H9 (cell line): ENCODE data around the gene FGFR1OP2. TPM values are rescaled to one million over a fixed set of nuclear protein-coding genes. Genes with fewer than 3 reads are reported as not detected.

ENCODE experiments used
- DNase-seq: peaks from one replicate; pipeline ENCODE4 v3.0.0-alpha.2; 2017
- H2AFZ ChIP-seq: one replicate; pipeline ENCODE4 v1.6.1; 2013; ENCODE audit warnings: mild to moderate bottlenecking, low read length, control low read depth, moderate library complexity
- H2AK5ac ChIP-seq: 2 replicates; pipeline ENCODE4 v1.6.1; 2013; ENCODE audit warnings: low read length, control low read depth, mixed read lengths; ENCODE audit not compliant: insufficient read length
- H2BK120ac ChIP-seq: one replicate; pipeline ENCODE4 v1.6.1; 2013; ENCODE audit warnings: low read depth, mild to moderate bottlenecking, low read length, control low read depth, inconsistent platforms; ENCODE audit not compliant: poor library complexity, severe bottlenecking
- H2BK12ac ChIP-seq: 2 replicates; pipeline ENCODE4 v1.6.1; 2013; ENCODE audit warnings: low read length, control low read depth, mixed read lengths, low read depth; ENCODE audit not compliant: insufficient read length
- H2BK15ac ChIP-seq: 2 replicates; pipeline ENCODE4 v1.6.1; 2013; ENCODE audit warnings: low read depth, low read length, control low read depth
- H2BK20ac ChIP-seq: one replicate; pipeline ENCODE4 v1.6.1; 2013; ENCODE audit warnings: low read depth, mild to moderate bottlenecking, low read length, control low read depth, inconsistent platforms; ENCODE audit not compliant: poor library complexity, severe bottlenecking
- H2BK5ac ChIP-seq: 2 replicates; pipeline ENCODE4 v1.6.1; 2013; ENCODE audit warnings: low read length, control low read depth, mixed read lengths; ENCODE audit not compliant: insufficient read length
- H3K14ac ChIP-seq: 2 replicates; pipeline ENCODE4 v1.6.1; 2013; ENCODE audit warnings: low read length, control low read depth; ENCODE audit not compliant: insufficient read depth
- H3K18ac ChIP-seq: 2 replicates; pipeline ENCODE4 v1.6.1; 2013; ENCODE audit warnings: low read depth, mild to moderate bottlenecking, mixed read lengths, low read length, control low read depth; ENCODE audit not compliant: insufficient read length
- H3K23ac ChIP-seq: 2 replicates; pipeline ENCODE4 v1.6.1; 2013; ENCODE audit warnings: low read length, control low read depth, mixed read lengths, low read depth; ENCODE audit not compliant: insufficient read length
- H3K23me2 ChIP-seq: 2 replicates; pipeline ENCODE4 v1.6.1; 2013; ENCODE audit warnings: low read depth, mild to moderate bottlenecking, mixed read lengths, low read length, control low read depth; ENCODE audit not compliant: insufficient read length, poor library complexity, severe bottlenecking
- H3K27ac ChIP-seq: 2 replicates; pipeline ENCODE4 v1.5.1; 2013; ENCODE audit warnings: low read length, control low read depth, mixed read lengths, low read depth; ENCODE audit not compliant: insufficient read length
- H3K27me3 ChIP-seq: 2 replicates; pipeline ENCODE4 v1.6.1; 2013; ENCODE audit warnings: low read length, control low read depth, inconsistent platforms; ENCODE audit not compliant: insufficient read depth
- H3K4ac ChIP-seq: 2 replicates; pipeline ENCODE4 v1.6.1; 2013; ENCODE audit warnings: low read depth, mild to moderate bottlenecking, control low read depth, inconsistent platforms, low read length, moderate library complexity
- H3K4me1 ChIP-seq: 2 replicates; pipeline ENCODE4 v1.6.1; 2013; ENCODE audit warnings: low read length, control low read depth, inconsistent platforms; ENCODE audit not compliant: insufficient read depth
- H3K4me2 ChIP-seq: 2 replicates; pipeline ENCODE4 v1.6.1; 2013; ENCODE audit warnings: low read length, control low read depth, mixed read lengths; ENCODE audit not compliant: insufficient read length, insufficient read depth
- H3K56ac ChIP-seq: 2 replicates; pipeline ENCODE4 v1.6.1; 2013; ENCODE audit warnings: low read depth, mild to moderate bottlenecking, mixed read lengths, low read length, control low read depth; ENCODE audit not compliant: insufficient read length
- H3K79me1 ChIP-seq: 2 replicates; pipeline ENCODE4 v1.6.1; 2013; ENCODE audit warnings: low read depth, mild to moderate bottlenecking, moderate library complexity, low read length, control low read depth, inconsistent platforms; ENCODE audit not compliant: insufficient read depth, poor library complexity, severe bottlenecking
- H3K79me2 ChIP-seq: 2 replicates; pipeline ENCODE4 v1.6.1; 2013; ENCODE audit warnings: low read length, control low read depth, inconsistent platforms; ENCODE audit not compliant: insufficient read depth
- H3K9ac ChIP-seq: 2 replicates; pipeline ENCODE4 v1.6.1; 2013; ENCODE audit warnings: low read length, control low read depth, mixed read lengths; ENCODE audit not compliant: insufficient read length; ENCODE audit errors: extremely low read depth
- H3K9me3 ChIP-seq: one replicate; pipeline ENCODE4 v1.6.1; 2013; ENCODE audit warnings: low read depth, low read length, inconsistent platforms; ENCODE audit not compliant: control insufficient read depth
- H3T11ph ChIP-seq: one replicate; pipeline ENCODE4 v1.6.1; 2013; ENCODE audit warnings: mild to moderate bottlenecking, low read length, control low read depth, inconsistent platforms
- H4K20me1 ChIP-seq: one replicate; pipeline ENCODE4 v1.6.1; 2013; ENCODE audit not compliant: control insufficient read depth, insufficient read length, insufficient read depth
- H4K5ac ChIP-seq: 2 replicates; pipeline ENCODE4 v1.6.1; 2013; ENCODE audit warnings: low read depth, mild to moderate bottlenecking, mixed read lengths, low read length, control low read depth; ENCODE audit not compliant: insufficient read length
- H4K8ac ChIP-seq: replicated peaks from 2 replicates; pipeline ENCODE4 v1.6.1; 2013; ENCODE audit warnings: low read length, control low read depth, mixed read lengths, low read depth; ENCODE audit not compliant: insufficient read length
- H4K91ac ChIP-seq: 2 replicates; pipeline ENCODE4 v1.6.1; 2013; ENCODE audit warnings: low read depth, mild to moderate bottlenecking, moderate library complexity, mixed read lengths, low read length, control low read depth; ENCODE audit not compliant: insufficient read length
- H3K27ac Mint-ChIP-seq, 3 experiments: 2 replicates in 2 of 3; 3 replicates in 1 of 3; pipeline ENCODE4 v1.8.0; 2020 to 2021; ENCODE audit warnings: mixed read lengths in 3 of 3, mild to moderate bottlenecking in 1 of 3, moderate library complexity in 1 of 3
- H3K27me3 Mint-ChIP-seq: 2 replicates; pipeline ENCODE4 v1.8.0; 2021; ENCODE audit warnings: low read depth, mild to moderate bottlenecking, moderate library complexity, mixed read lengths
- H3K36me3 Mint-ChIP-seq, 3 experiments: 2 replicates in 2 of 3; 3 replicates in 1 of 3; pipeline ENCODE4 v1.8.0; 2020 to 2021; ENCODE audit warnings: low read depth in 3 of 3, mixed read lengths in 3 of 3; ENCODE audit not compliant: insufficient read depth in 1 of 3
- H3K4me1 Mint-ChIP-seq, 2 experiments: 2 replicates each; pipeline ENCODE4 v1.8.0; 2020; ENCODE audit warnings: mixed read lengths in 2 of 2
- H3K4me3 Mint-ChIP-seq, 2 experiments: 2 replicates in 1 of 2; 3 replicates in 1 of 2; pipeline ENCODE4 v1.8.0; 2020 to 2021; ENCODE audit warnings: mild to moderate bottlenecking in 2 of 2, mixed read lengths in 2 of 2, moderate library complexity in 1 of 2
- H3K9me3 Mint-ChIP-seq, 2 experiments: 2 replicates in 1 of 2; 3 replicates in 1 of 2; pipeline ENCODE4 v1.8.0; 2020; ENCODE audit warnings: mild to moderate bottlenecking in 2 of 2, mixed read lengths in 2 of 2, moderate library complexity in 1 of 2
- CTCF ChIP-seq: fragments of 200-600 bp; sonication (generic); conservative IDR thresholded peaks from 3 replicates; pipeline ENCODE4 v1.8.0; 2021; ENCODE audit warnings: antibody characterized with exemption, mild to moderate bottlenecking
- WGBS: extraction: QIAGEN DNeasy Blood & Tissue Kit; methylation state at CpG from one replicate; pipeline ENCODE4 v1.1.7; 2013; ENCODE audit warnings: missing lambda C conversion rate, low lambda C conversion rate, mixed read lengths; ENCODE audit not compliant: insufficient read length; ENCODE audit errors: extremely low coverage; 5-methylcytosine and 5-hydroxymethylcytosine counted together
- total RNA-seq: library from RNA; stranded (reverse); gene quantifications from 2 replicates; pipeline ENCODE4 v1.2.1, GENCODE V29; 2021

Gene FGFR1OP2
- total RNA-seq, 1 experiment from 2014 or later, result 30.0 TPM

- H3K4me1 ChIP-seq, result no peaks in the 10 kb centered on the region
- TF ChIP-seq CTCF, result no peak
- H3K79me2 ChIP-seq, result no peaks in the 10 kb centered on the region
- no peak overlapping the region for H4K5ac ChIP-seq
- no peak overlapping the region for H3K4me2 ChIP-seq
- H2AK5ac ChIP-seq, result no peak overlapping the region
- no peak overlapping the region for H2BK15ac ChIP-seq
- H2AFZ ChIP-seq, result no peak overlapping the region
- Mint-ChIP-seq H3K36me3 (peaks cover 12 to 50% (median 42%) of the 10 kb centered on the region in 3 experiments), H3K9me3 (no peaks in the 10 kb centered on the region), H3K4me1 (no peaks in the 10 kb centered on the region), H3K4me3 (no peak overlapping the region), H3K27me3 (no peaks in the 10 kb centered on the region), H3K27ac (no peak overlapping the region)
- H3K9me3 ChIP-seq, result no peaks in the 10 kb centered on the region
- no peak overlapping the region for H3K27ac ChIP-seq
- no peak overlapping the region for H2BK12ac ChIP-seq
- no peak overlapping the region for H3K18ac ChIP-seq
- H3K4ac ChIP-seq, result no peak overlapping the region
- no peak overlapping the region for H3K23ac ChIP-seq
- no peak overlapping the region for H2BK120ac ChIP-seq
- no peak overlapping the region for H4K91ac ChIP-seq
- H3K23me2 ChIP-seq, result no peaks in the 10 kb centered on the region
- no peaks in the 10 kb centered on the region for H3K79me1 ChIP-seq
- no CpG with 5 or more reads among the region's 10 CpGs for WGBS
- H4K8ac ChIP-seq, result no peak overlapping the region
- no peak for DNase-seq
- H2BK5ac ChIP-seq, result no peak overlapping the region
- H3K9ac ChIP-seq, result no peak overlapping the region
- H2BK20ac ChIP-seq, result no peak overlapping the region
- no peak overlapping the region for H3K14ac ChIP-seq
- H3K27me3 ChIP-seq, result no peaks in the 10 kb centered on the region
- no peak overlapping the region for H3K56ac ChIP-seq
- H4K20me1 ChIP-seq, result no peaks in the 10 kb centered on the region
- no peak overlapping the region for H3T11ph ChIP-seq
Observed at GRCh38 chr12:26987634-26988424, 49.6 kb downstream of the FGFR1OP2 start.
